RWPE1 (cell line): ENCODE measurements around the gene STPG1.

Experiments
- CTCF ChIA-PET: fragments of 350-600 bp; sonication (Branson Sonifier 250); formaldehyde crosslinking; extraction: SDS; loops from one replicate; lab custom pipeline; 2021; lab: Yijun Ruan, JAX
- POLR2A ChIA-PET: fragments of 400-600 bp; formaldehyde crosslinking; extraction: SDS; loops from one replicate; lab custom pipeline; 2020; ENCODE audit warnings: antibody characterized with exemption; ENCODE audit not compliant: low non-redundant PET; lab: Yijun Ruan, JAX
- DNase-seq: peaks from one replicate; pipeline ENCODE4 v3.0.0; 2012; ENCODE audit warnings: low spot score
- H3K27ac ChIP-seq: fragments of 450-650 bp; 2 replicates; pipeline ENCODE4 v1.5.1; 2017
- CTCF ChIP-seq: fragments of 450-650 bp; conservative IDR thresholded peaks from 2 replicates; pipeline ENCODE4 v1.5.1; 2017; ENCODE audit warnings: low read depth, mild to moderate bottlenecking

The STPG1 gene

GRCh38 chr1:24373710-24374109 is 39.9 kb downstream of the STPG1 start:
- POLR2A ChIA-PET = interaction anchor here (0.5 kb wide), 1 partner anchor 17 kb away, joined by 3 read pairs; no protein-coding TSS in a partner anchor
- no peak for DNase-seq
- TF ChIP-seq CTCF = no peak
- CTCF ChIA-PET = interaction anchor here (0.7 to 1.0 kb wide), 2 partner anchors 17 to 49 kb away, joined by 3 read pairs; no protein-coding TSS in a partner anchor
- peak overlapping the region; percentile 93 for H3K27ac ChIP-seq

- no peak for DNase-seq
- CTCF ChIA-PET = interaction anchor here (0.7 kb wide), 1 partner anchor 49 kb away, joined by 3 read pairs; no protein-coding TSS in a partner anchor
- POLR2A ChIA-PET = no interaction called here
- H3K27ac ChIP-seq = peak overlapping the region; percentile 93
- no peak for TF ChIP-seq CTCF
Measured at GRCh38 chr1:24373044-24373443, 40.5 kb downstream of the STPG1 start.

DNA sequence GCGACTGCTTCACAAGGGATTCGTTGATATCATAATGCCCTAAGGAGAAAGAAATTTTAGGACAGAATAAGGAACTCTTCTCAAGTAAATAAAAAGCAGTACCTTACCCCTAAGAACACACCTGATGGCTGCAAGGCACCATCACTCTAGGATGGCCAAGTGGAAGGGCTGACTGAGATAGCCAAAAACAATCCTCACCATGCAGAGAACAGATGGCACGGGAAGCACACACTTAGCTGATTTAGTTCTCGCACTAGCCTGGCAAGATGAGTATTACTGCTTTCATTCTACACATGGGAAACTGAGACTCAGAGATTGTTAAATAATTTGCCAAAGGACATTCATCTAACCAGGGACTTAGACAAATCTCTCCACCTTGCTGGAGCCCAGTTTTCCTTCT is 43.8 kb downstream of the STPG1 start:
- POLR2A ChIA-PET = no interaction called here

GRCh38 chr1:24369199-24369598 is 44.4 kb downstream of the STPG1 start:
- no peak for DNase-seq
- CTCF ChIA-PET = no interaction called here
- TF ChIP-seq CTCF = no peak
- POLR2A ChIA-PET = no interaction called here
- no peak overlapping the region for H3K27ac ChIP-seq

More for the DNA sequence above, 43.8 kb downstream of the STPG1 start:
- CTCF ChIA-PET = interaction anchor here (1.0 kb wide), 1 partner anchor 22 kb away, joined by 5 read pairs; no protein-coding TSS in a partner anchor
- H3K27ac ChIP-seq = no peak overlapping the region
- no peak for DNase-seq
- no peak for TF ChIP-seq CTCF

GRCh38 chr1:24366707-24367106 is 46.9 kb downstream of the STPG1 start:
- CTCF ChIA-PET = no interaction called here

More at GRCh38 chr1:24366707-24367106, 46.9 kb downstream of the STPG1 start:
- no peak for DNase-seq
- POLR2A ChIA-PET = no interaction called here
- peak overlapping the region; percentile 4; the same call in 1 of the 2 replicates for H3K27ac ChIP-seq
- no peak for TF ChIP-seq CTCF
